Activated T-cell treated with anti-CD3 and anti-CD28 coated beads for 48 hours (primary cell): ENCODE results near the gene GPR3.
A peak's percentile ranks its signal among the peaks of the same experiment; 100 is the strongest.
"Not testable (repeated sequence)": the region's sequence is repeated elsewhere in the genome, so short reads cannot be mapped to it uniquely, and the experiment has no call there.

ENCODE experiments used
- DNase-seq: peaks from one replicate; pipeline ENCODE4 v3.0.0-alpha.2; 2020; ENCODE audit warnings: low read depth

The GPR3 gene

DNA sequence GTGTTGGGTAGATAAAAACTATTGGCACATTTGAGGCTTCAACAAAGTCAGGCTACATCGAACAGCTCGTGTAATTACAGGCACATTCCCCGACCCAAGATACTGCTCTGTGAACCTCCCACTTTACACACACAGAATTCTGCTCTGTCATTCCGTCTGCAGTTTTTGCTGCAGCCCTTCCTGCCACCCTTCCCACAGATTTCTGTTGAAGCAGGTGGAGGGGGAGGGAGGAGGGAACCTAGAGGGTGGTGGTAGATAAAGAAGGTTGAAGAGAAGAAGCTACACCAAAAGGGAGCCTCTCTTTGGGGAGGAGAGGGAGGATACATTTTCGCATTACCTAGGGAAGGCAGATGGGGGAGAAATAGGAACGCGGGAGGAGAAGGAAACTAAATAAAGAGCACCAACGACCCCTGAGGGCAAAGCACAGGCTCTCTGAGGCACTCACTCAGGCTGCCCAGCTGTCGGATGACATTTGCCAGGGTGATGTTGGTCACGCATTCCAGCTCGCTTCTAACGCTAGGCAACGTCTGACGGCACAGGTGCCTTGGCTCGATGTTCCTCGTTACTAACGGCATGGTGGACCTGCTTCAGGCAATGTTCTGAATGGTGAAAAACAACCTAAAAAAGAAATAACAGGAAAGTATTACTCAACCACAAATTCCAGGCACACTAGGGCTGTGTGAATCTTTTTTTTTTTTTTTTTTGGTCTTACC, 36.0 kb downstream of the GPR3 start:
- peak; percentile 15 for DNase-seq

DNA sequence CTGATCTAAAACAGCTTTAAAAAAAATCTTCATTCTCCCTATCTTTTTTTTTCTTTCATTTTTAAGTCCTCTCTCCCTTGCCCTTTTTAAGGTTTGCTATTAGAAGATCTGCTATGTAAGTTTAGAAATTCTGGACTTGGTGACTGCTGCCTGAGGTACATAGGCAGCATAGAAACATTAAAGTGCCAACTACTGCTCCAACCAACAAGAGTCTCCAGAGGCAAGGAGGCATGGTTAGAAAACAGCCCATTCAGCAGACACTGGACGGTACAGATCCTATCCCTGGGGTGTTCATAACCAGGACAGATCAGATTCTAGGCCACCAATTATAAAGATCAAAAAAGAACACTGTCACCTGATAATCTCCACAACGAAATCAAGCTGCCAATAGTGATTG, 36.6 kb downstream of the GPR3 start:
- no peak for DNase-seq

DNA sequence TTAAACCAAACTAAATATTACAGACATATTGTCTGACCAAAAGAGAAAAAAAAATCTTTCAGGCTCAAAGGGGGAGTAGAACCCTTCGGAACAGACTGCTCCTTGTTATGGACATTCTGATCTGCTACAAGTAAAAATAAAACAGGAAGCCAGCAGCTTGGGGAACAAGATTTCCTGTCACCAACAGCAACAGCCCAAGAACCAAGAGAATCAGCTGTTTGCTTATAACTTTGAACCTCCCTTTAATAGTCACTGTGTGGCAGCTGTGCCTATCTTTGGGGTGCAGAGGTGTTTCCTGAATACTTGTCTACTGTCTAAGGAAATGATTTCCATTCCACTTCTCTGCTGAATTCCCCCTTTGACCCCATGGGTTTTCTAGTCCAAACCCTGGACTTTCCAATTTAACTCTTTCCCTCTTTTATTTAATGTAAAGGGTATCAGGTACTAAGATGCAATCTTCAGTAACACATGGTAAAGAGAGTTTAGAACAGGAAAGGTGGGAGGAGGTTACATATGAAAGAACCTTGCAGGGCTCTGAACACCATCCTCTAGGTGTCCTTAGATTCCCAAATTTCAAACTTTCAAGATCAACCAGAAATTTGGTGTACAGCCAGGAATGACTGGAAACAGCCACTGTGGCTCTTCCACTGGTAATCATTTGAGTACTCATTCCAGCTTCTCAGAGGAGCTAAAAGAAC, 38.6 kb downstream of the GPR3 start:
- no peak for DNase-seq

DNA sequence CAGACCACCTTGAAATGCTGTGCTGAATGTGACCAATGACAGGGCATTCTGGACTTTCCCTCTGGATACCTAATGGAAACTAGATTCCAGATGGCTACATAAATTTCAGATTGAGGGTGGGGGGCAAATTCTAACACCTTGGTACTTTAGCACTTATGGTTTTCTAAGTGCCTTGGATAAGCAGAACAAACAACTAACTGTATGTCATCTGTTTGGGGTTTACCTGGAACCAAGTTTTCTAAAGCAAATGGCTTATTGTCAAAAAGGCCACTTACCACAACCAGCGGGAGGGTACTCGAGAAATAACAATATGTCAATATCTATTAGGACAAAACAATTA, 39.1 kb downstream of the GPR3 start:
- no peak for DNase-seq

DNA sequence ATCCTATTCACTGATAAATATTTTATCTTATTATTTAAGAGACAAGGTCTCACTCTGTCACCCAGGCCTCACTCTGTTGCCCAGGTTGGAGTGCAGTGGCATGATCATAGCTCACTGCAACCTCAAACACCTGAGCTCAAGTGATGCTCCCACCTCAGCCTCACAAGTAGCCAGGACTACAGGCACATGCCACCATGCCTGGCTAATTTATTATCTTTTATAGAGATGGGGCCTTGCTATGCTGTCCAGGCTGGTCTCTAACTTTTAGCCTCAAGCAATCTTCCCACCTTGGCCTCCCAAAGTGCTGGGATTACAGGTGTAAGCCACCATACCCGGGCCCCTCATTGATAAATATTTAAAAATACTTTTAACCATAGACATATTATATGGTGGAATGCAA, 40.3 kb downstream of the GPR3 start:
- not testable (repeated sequence) for DNase-seq

DNA sequence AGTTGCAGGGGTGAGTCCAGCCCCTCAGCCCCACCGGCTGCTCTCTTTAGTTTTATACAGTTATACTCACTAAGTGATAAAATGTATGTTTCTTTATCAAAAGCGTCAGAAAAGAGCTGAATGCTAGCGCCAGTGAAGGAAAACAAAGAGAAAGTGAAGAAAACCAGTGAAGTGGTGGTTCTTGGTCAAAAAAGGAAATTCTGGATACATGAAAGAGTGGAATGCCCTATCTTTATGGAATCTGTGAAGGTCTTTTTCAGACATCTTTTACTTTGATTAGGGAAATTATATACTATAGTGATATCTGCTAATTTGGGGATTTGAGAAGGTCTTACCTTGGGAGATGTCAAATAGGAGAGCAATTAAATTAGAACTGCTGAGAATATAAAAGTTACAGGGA, 41.3 kb downstream of the GPR3 start:
- no peak for DNase-seq

DNA sequence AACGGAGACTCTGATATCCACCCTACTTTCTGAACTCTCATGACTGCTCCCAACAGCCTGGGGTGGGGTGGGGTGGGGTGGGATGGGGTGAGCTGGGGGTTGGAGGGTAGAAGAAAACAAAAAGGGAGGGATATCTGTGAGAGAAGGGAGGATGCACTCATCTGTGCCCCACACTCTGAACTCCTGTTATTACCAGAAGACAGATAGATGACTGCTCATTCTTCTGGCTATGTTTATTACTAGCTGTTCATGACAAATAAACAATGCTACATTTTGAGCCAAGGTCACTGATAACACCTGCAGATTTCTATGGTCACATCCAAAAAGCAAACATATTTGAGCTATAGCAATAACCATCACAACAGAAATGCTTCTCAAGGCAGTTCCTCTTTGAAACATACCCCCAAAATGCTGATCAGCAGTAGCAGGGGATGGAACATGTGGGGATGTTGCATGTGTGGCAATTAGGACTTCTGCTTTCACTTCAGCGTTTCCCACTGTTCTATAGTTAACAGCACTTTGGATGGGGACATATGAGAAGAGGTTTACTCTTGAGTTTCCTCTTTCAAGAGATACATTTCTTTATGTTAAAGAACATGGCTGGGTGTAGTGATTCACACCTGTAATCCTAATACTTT, 43.3 kb downstream of the GPR3 start:
- no peak for DNase-seq

DNA sequence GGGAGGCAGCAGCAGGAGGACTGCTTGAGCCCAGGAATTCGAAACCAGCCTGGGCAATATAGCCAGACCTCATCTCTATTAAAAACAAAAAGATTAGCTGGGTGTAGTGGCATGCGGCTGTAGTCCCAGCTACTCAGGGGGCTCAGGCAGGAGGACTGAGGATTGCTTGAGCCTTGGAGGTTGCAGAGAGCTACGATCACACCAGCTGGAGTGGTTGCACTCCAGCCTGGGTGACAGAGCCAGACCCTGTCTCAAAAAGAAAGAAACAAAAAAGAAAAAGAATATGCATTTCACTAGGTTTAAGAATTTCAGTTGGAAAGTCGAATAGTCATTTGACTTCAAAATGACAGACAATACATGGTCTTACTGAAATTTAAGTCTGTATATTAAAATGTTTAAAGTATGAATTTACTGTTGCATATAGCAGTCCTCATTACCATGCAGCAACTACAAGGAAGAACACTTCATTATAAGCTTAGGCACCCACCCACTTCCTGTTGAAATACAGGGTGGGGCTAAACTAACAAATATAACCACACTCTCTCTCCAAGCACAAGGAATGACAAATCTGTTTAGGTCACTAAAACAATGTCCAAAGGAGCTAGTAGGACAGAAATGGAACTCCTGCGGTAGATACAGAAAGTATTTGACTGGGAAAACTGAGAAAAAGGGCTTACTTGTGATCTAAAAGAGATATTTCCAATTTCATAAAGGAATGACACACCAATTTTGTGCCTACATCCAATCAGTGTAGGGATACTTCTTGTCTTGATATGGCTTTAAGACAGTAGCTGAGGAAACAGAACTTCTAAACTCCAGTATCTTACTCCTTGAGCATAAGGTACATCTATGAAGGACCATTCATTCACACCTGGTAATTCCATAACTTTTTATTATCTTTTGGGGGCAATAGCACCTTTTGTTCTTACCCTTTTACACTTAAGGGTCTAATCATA, 44.1 kb downstream of the GPR3 start:
- DNase-seq: no peak

DNA sequence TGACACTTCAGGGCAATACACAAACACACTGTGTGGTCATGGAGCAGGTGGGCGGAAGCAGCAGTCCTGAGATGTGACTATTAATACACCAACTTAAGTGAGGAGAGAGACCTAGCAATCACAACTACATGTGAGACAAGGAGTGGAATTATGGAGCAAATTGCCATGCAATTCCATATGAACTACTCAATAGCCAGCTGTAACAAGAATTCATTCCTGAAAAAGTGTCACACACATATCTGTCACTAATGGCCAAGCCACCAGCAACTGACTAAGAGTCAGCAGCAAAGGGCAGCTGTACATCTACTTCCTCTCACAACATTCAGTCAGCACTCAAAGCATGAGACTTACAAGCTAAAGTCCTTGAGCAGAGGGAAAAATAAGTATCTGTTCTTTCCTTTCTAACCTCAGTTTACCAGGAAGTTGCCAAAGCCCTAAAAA, 46.2 kb downstream of the GPR3 start:
- DNase-seq: no peak

DNA sequence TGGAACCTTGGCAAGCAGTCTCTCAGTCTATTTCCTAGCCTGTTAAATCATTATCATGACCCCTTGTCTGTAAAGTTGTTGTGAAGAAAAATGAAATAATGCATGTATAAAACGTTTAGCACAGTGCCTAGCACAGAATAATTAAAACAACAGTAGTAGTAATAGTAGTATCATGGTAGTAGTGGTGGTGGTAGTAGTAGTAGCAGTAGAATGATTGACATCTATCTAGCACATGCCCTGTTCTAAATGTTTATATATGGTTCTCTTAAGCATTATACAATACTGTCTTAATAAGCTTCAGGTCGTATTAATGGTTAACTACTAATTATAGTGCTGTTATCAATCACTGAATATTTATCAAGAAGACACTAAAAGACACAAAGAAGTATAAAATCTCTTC, 46.7 kb downstream of the GPR3 start:
- no peak for DNase-seq

DNA sequence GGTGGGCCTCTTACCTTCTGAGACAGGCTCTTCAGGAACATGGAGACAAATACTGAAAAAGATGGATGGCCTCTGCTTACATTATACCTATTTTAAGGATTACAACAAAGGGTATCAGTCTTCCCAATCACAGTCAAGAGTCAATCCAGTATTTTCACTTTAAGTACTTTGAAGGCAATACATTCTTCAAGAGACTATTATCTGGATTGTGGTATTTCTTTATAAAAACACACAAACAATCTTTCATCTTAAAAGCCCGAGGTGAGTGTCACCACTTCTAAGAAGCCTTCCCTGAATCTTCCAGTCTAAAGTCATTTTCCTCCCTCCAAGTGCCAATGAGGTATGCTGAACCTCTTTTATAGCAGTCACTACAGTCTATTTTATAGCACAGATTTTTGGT, 52.2 kb downstream of the GPR3 start:
- DNase-seq: no peak
